H1 (cell line): Measurements from ENCODE around the gene C5orf15. TPM values are rescaled to one million over a fixed set of nuclear protein-coding genes. Genes with fewer than 3 reads are reported as not detected.

Experiments used
- E2F6 ChIP-seq: IDR thresholded peaks from 2 replicates; pipeline ENCODE4 v1.6.1; 2012; ENCODE audit warnings: inconsistent platforms
- polyA plus RNA-seq, 7 experiments: library from polyadenylated mRNA; depleted of rRNA in 3 of 7; stranded (reverse) in 5 of 7; unstranded in 2 of 7; fragments of >200 nt in 5 of 7; fragments of 200-250 nt in 2 of 7; gene quantifications; 1 replicate in 5 of 7; 2 replicates in 1 of 7; 4 replicates in 1 of 7; pipeline versions ENCODE4 v1.2.1 to v1.2.3, GENCODE V29; 2011 to 2013; ENCODE audit warnings: missing spikeins in 2 of 7, mixed read lengths in 2 of 7
- total RNA-seq: library from RNA; stranded (reverse); fragmentation: NEBNext Ultra II Directional; extraction: Animal tissue kit (Norgen Biotek cat#: 25700); gene quantifications from 2 replicates; pipeline ENCODE4 v1.2.1, GENCODE V29; 2021

Gene C5orf15
- total and polyA plus RNA-seq, 2 of the 8 experiments (the other 6 are each of a cell fraction or from before 2014, with no cell fraction given), result 31.7 to 39.3 TPM

GRCh38 chr5:133953568-133954145 is 14.8 kb downstream of the C5orf15 start (continued):
- TF ChIP-seq E2F6, result no peak
